A673 (cell line): ENCODE data around the gene TENM3.

Experiments
- EZH2 ChIP-seq: fragments of 200-600 bp; sonication (generic); IDR thresholded peaks from 2 replicates; pipeline ENCODE4 v1.6.1; 2017; ENCODE audit warnings: borderline replicate concordance, low read depth, mild to moderate bottlenecking, mixed read lengths, antibody characterized with exemption, low read length; ENCODE audit not compliant: poor library complexity, severe bottlenecking
- TF ChIP-seq, protein P1 (sequence below): fragments of 300-800, 200-600 bp; sonication (generic); conservative IDR thresholded peaks from 2 replicates; pipeline ENCODE4 v1.5.1; 2017; ENCODE audit warnings: low read depth, mild to moderate bottlenecking, antibody characterized with exemption, low read length, moderate library complexity, mixed read lengths

DNA sequence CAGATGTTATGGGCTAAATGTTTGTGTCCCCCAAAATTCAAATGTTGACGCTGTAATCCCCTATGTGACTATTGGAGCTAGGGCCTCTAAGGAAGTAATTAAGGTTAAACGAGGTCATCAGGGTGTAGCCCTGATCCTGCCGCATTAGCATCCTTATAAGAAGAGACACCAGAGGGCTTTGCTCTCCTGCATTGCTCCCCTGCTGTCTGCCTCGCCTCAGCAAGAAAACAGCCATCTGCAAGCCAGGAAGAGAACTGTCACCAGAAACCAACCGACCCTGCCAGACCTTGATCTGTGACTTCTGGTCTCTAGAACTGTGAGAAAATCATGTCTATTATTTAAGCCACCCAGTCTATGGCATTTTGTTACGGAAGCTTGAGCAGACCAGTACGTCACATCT, 342.1 kb downstream of the TENM3 start:
- TF ChIP-seq, protein P1, sequence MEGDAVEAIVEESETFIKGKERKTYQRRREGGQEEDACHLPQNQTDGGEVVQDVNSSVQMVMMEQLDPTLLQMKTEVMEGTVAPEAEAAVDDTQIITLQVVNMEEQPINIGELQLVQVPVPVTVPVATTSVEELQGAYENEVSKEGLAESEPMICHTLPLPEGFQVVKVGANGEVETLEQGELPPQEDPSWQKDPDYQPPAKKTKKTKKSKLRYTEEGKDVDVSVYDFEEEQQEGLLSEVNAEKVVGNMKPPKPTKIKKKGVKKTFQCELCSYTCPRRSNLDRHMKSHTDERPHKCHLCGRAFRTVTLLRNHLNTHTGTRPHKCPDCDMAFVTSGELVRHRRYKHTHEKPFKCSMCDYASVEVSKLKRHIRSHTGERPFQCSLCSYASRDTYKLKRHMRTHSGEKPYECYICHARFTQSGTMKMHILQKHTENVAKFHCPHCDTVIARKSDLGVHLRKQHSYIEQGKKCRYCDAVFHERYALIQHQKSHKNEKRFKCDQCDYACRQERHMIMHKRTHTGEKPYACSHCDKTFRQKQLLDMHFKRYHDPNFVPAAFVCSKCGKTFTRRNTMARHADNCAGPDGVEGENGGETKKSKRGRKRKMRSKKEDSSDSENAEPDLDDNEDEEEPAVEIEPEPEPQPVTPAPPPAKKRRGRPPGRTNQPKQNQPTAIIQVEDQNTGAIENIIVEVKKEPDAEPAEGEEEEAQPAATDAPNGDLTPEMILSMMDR, result no peak
- no peak for TF ChIP-seq EZH2
